ENCODE measurements around the gene LBH. TPM values are rescaled to one million over a fixed set of nuclear protein-coding genes. Genes with fewer than 3 reads are reported as not detected.

Gene LBH
- total and polyA plus RNA-seq, 2 experiments from 2014 or later, result 162 to 285 TPM

GRCh38 chr2:30269771-30270145 is 38.4 kb downstream of the LBH start:
- TF ChIP-seq EZH2 (IDR thresholded peaks at IDR 0.05; ENCODE audit: insufficient read depth, poor library complexity, severe bottlenecking) (no peak), EZH2phosphoT487 (IDR thresholded peaks at IDR 0.05; ENCODE audit: insufficient read depth, low read depth) (no peak)
- peaks cover 37% of the 10 kb centered on the region for H3K4me1 ChIP-seq (ENCODE audit: insufficient read depth)
- DNase-seq, result no peak
- H3K36me3 ChIP-seq (ENCODE audit: low read depth), result no peaks in the 10 kb centered on the region
- no peaks in the 10 kb centered on the region for H4K20me1 ChIP-seq (ENCODE audit: insufficient read depth)
- peaks cover 38% of the 10 kb centered on the region for H3F3A ChIP-seq (ENCODE audit: insufficient read depth)
- no peak overlapping the region for H3K9ac ChIP-seq
- 91 to 97% methylated on average over 5 of the region's 5 CpGs for WGBS, 2 experiments (ENCODE audit: low coverage in 1 of 2, low lambda C conversion rate in 2 of 2, missing lambda C conversion rate in 2 of 2)
- in situ Hi-C loops (cut with MboI), result no loop called here
- H3K27ac ChIP-seq, result no peak overlapping the region
- no peak overlapping the region for H2AFZ ChIP-seq
- H3K9me2 ChIP-seq (ENCODE audit: insufficient read depth), result no peaks in the 10 kb centered on the region
- no peak overlapping the region for H3K4me2 ChIP-seq (ENCODE audit: unreplicated experiment)
- no peaks in the 10 kb centered on the region for H3K79me2 ChIP-seq (ENCODE audit: insufficient read depth)
- H3K27me3 ChIP-seq (replicated peaks; ENCODE audit: insufficient read depth), result no peaks in the 10 kb centered on the region
- H3K4me3 ChIP-seq, result no peak overlapping the region
- no peaks in the 10 kb centered on the region for H3K9me3 ChIP-seq (ENCODE audit: low read depth)

- Histone ChIP-seq H3K4me1 (ENCODE audit: insufficient read depth) (peaks cover 42% of the 10 kb centered on the region), H4K20me1 (ENCODE audit: insufficient read depth) (no peaks in the 10 kb centered on the region), H3K4me3 (no peak overlapping the region), H3K36me3 (ENCODE audit: low read depth) (no peaks in the 10 kb centered on the region), H3K9ac (no peak overlapping the region), H3K9me3 (ENCODE audit: low read depth) (no peaks in the 10 kb centered on the region), H3F3A (ENCODE audit: insufficient read depth) (peaks cover 37% of the 10 kb centered on the region), H3K4me2 (ENCODE audit: unreplicated experiment) (no peak overlapping the region), H3K79me2 (ENCODE audit: insufficient read depth) (no peaks in the 10 kb centered on the region), H2AFZ (no peak overlapping the region), H3K9me2 (ENCODE audit: insufficient read depth) (no peaks in the 10 kb centered on the region), H3K27ac (no peak overlapping the region), H3K27me3 (replicated peaks; ENCODE audit: insufficient read depth) (no peaks in the 10 kb centered on the region)
- in situ Hi-C loops (cut with MboI), result no loop called here
- TF ChIP-seq EZH2 (IDR thresholded peaks at IDR 0.05; ENCODE audit: insufficient read depth, poor library complexity, severe bottlenecking) (no peak), EZH2phosphoT487 (IDR thresholded peaks at IDR 0.05; ENCODE audit: insufficient read depth, low read depth) (no peak)
- DNase-seq, result no peak
- WGBS, 2 experiments (ENCODE audit: low coverage in 1 of 2, low lambda C conversion rate in 2 of 2, missing lambda C conversion rate in 2 of 2), result 93 to 94% methylated on average over 3 of the region's 3 CpGs
These were observed 38.8 kb downstream of the LBH start for GRCh38 chr2:30270166-30270565.

- Histone ChIP-seq H3K36me3 (ENCODE audit: low read depth) (no peaks in the 10 kb centered on the region), H3K9ac (no peak overlapping the region), H3K4me3 (no peak overlapping the region), H3K9me3 (ENCODE audit: low read depth) (no peaks in the 10 kb centered on the region), H3K79me2 (ENCODE audit: insufficient read depth) (no peaks in the 10 kb centered on the region), H3F3A (ENCODE audit: insufficient read depth) (peaks cover 33% of the 10 kb centered on the region), H3K4me1 (ENCODE audit: insufficient read depth) (peaks cover 40% of the 10 kb centered on the region), H4K20me1 (ENCODE audit: insufficient read depth) (no peaks in the 10 kb centered on the region), H2AFZ (no peak overlapping the region), H3K27ac (no peak overlapping the region), H3K9me2 (ENCODE audit: insufficient read depth) (no peaks in the 10 kb centered on the region), H3K4me2 (ENCODE audit: unreplicated experiment) (no peak overlapping the region), H3K27me3 (replicated peaks; ENCODE audit: insufficient read depth) (no peaks in the 10 kb centered on the region)
- no peak for DNase-seq
- WGBS, 2 experiments (ENCODE audit: low coverage in 1 of 2, low lambda C conversion rate in 2 of 2, missing lambda C conversion rate in 2 of 2), result 96% methylated on average over 5 of the region's 5 CpGs
- in situ Hi-C loops (cut with MboI), result no loop called here
- no peak for TF ChIP-seq EZH2 (IDR thresholded peaks at IDR 0.05; ENCODE audit: insufficient read depth, poor library complexity, severe bottlenecking)
- no peak for TF ChIP-seq EZH2phosphoT487 (IDR thresholded peaks at IDR 0.05; ENCODE audit: insufficient read depth, low read depth)
These were observed 40.0 kb downstream of the LBH start for GRCh38 chr2:30271301-30271700.

GRCh38 chr2:30272286-30272685 is 41.0 kb downstream of the LBH start:
- 92 to 95% methylated on average over 8 of the region's 8 CpGs for WGBS, 2 experiments (ENCODE audit: low coverage in 1 of 2, low lambda C conversion rate in 2 of 2, missing lambda C conversion rate in 2 of 2)
- H3K9me2 ChIP-seq (ENCODE audit: insufficient read depth), result no peaks in the 10 kb centered on the region
- peaks cover 40% of the 10 kb centered on the region for H3F3A ChIP-seq (ENCODE audit: insufficient read depth)
- H3K4me1 ChIP-seq (ENCODE audit: insufficient read depth), result peaks cover 44% of the 10 kb centered on the region
- H3K9me3 ChIP-seq (ENCODE audit: low read depth), result no peaks in the 10 kb centered on the region
- no peak overlapping the region for H3K9ac ChIP-seq
- H2AFZ ChIP-seq, result no peak overlapping the region
- H3K27me3 ChIP-seq (replicated peaks; ENCODE audit: insufficient read depth), result no peaks in the 10 kb centered on the region
- H4K20me1 ChIP-seq (ENCODE audit: insufficient read depth), result no peaks in the 10 kb centered on the region
- in situ Hi-C loops (cut with MboI), result no loop called here
- H3K27ac ChIP-seq, result no peak overlapping the region
- no peak for DNase-seq
- TF ChIP-seq EZH2phosphoT487 (IDR thresholded peaks at IDR 0.05; ENCODE audit: insufficient read depth, low read depth) (no peak), EZH2 (IDR thresholded peaks at IDR 0.05; ENCODE audit: insufficient read depth, poor library complexity, severe bottlenecking) (no peak)
- no peaks in the 10 kb centered on the region for H3K36me3 ChIP-seq (ENCODE audit: low read depth)
- H3K4me2 ChIP-seq (ENCODE audit: unreplicated experiment), result no peak overlapping the region
- H3K79me2 ChIP-seq (ENCODE audit: insufficient read depth), result no peaks in the 10 kb centered on the region
- no peak overlapping the region for H3K4me3 ChIP-seq

All from GM23248 (cell line).